Suprapubic skin (tissue), 4 donors: ENCODE data around the gene TMEM232. TPM values are rescaled to one million over a fixed set of nuclear protein-coding genes. Genes with fewer than 3 reads are reported as not detected.

ENCODE experiments used
- DNase-seq, 2 donors: peaks; one replicate each; pipeline ENCODE4 v3.0.0-alpha.2; 2019; ENCODE audit warnings: low spot score in 2 of 2
- H3K27ac ChIP-seq: fragments of 200-600 bp; sonication (generic); one replicate; pipeline ENCODE4 v1.5.1; 2019
- H3K27me3 ChIP-seq: fragments of 200-600 bp; sonication (generic); one replicate; pipeline ENCODE4 v1.5.1; 2019
- H3K36me3 ChIP-seq: fragments of 200-600 bp; sonication (generic); one replicate; pipeline ENCODE4 v1.5.1; 2019
- H3K4me1 ChIP-seq: fragments of 200-600 bp; sonication (generic); one replicate; pipeline ENCODE4 v1.5.1; 2019
- H3K4me3 ChIP-seq: fragments of 200-600 bp; sonication (generic); one replicate; pipeline ENCODE4 v1.5.1; 2019; ENCODE audit warnings: mild to moderate bottlenecking
- H3K9me3 ChIP-seq: fragments of 200-600 bp; sonication (generic); one replicate; pipeline ENCODE4 v1.5.1; 2019
- CTCF ChIP-seq, 2 donors: fragments of 200-600 bp in 1 of 2; fragments of 450-650 bp in 1 of 2; sonication (generic) in 1 of 2; IDR thresholded peaks; one replicate each; pipeline ENCODE4 v1.5.1; 2016 to 2019; ENCODE audit warnings: antibody characterized with exemption in 2 of 2, mild to moderate bottlenecking in 1 of 2, moderate library complexity in 1 of 2
- EP300 ChIP-seq: sonication (generic); formaldehyde crosslinking; IDR thresholded peaks from one replicate; pipeline ENCODE4 v1.6.1; 2017; ENCODE audit warnings: antibody characterized with exemption
- POLR2A ChIP-seq, 2 donors: fragments of 450-650 bp; IDR thresholded peaks; one replicate each; pipeline ENCODE4 v1.6.1; 2017; ENCODE audit warnings: antibody characterized with exemption in 2 of 2, mild to moderate bottlenecking in 2 of 2, moderate library complexity in 2 of 2
- POLR2AphosphoS5 ChIP-seq, 3 donors: sonication (generic); formaldehyde crosslinking; IDR thresholded peaks; one replicate each; pipeline ENCODE4 v1.6.1; 2017; ENCODE audit warnings: antibody characterized with exemption in 3 of 3
- WGBS: methylation state at CpG from one replicate; pipeline ENCODE4 v1.1.5; 2018; 5-methylcytosine and 5-hydroxymethylcytosine counted together
- total RNA-seq, 4 donors: library from RNA; depleted of rRNA; stranded (reverse); fragments of >200 nt; gene quantifications; one replicate each; pipeline ENCODE4 v1.1.0, GENCODE V29; 2016

The TMEM232 gene
- total RNA-seq, 4 donors from 2014 or later = 0.76 to 1.9 (median 0.98) TPM

GRCh38 chr5:110510146-110510545, 216.3 kb downstream of the TMEM232 start:
- Histone ChIP-seq H3K9me3 (no peaks in the 10 kb centered on the region), H3K4me3 (no peak overlapping the region), H3K27ac (no peak overlapping the region), H3K4me1 (no peaks in the 10 kb centered on the region), H3K27me3 (no peaks in the 10 kb centered on the region), H3K36me3 (no peaks in the 10 kb centered on the region)
- TF ChIP-seq EP300 (no peak), CTCF (IDR thresholded peaks at IDR 0.05) (no peak), POLR2AphosphoS5 (IDR thresholded peaks at IDR 0.05) (no peak), POLR2A (IDR thresholded peaks at IDR 0.05) (no peak)
- no peak for DNase-seq

DNA sequence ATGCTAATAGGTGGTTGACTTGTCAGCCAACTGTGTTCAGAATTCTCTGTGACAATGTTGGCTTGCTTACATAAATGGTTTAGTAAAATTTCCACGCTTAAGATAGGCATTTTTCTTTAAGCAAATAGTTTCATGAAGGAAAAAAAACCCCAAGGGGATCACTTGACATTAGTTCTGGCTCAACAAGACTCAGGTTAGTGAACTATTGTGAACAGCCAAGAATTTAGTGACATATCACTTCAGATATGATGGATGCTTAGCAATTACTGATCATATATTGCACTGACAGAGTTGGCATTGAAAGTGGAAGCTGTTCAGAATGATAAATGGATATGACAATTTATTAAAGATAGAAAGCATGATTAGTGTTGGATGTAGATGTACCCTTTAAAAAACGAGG, 218.5 kb downstream of the TMEM232 start:
- no peak overlapping the region for H3K4me3 ChIP-seq
- no peaks in the 10 kb centered on the region for H3K36me3 ChIP-seq
- H3K4me1 ChIP-seq = no peaks in the 10 kb centered on the region
- no peak for TF ChIP-seq POLR2A (IDR thresholded peaks at IDR 0.05)
- no peak for TF ChIP-seq CTCF (IDR thresholded peaks at IDR 0.05)
- TF ChIP-seq EP300 = no peak
- no peak for TF ChIP-seq POLR2AphosphoS5 (IDR thresholded peaks at IDR 0.05)
- no peak overlapping the region for H3K27ac ChIP-seq
- no peaks in the 10 kb centered on the region for H3K27me3 ChIP-seq
- 41% methylated on average over 2 of the region's 2 CpGs for WGBS
- DNase-seq = no peak
- no peaks in the 10 kb centered on the region for H3K9me3 ChIP-seq

DNA sequence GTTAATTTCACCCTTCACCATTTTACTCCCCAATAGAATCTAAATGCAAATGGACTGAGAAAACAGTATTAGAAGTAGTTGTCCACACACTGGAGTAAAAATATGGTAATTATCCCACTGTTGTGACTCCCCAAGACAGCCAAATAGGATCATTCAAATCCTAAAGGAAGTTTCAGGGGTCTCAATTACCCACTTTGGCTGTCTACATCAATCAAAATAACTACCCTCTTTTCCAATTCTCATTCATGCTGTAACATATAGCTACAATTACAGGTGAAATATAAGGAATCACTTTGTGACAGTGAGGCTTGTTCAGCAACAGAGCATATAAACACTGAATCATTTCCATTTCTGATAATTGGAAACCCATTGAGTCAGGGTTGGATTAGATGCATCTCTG, 220.1 kb downstream of the TMEM232 start:
- no peak overlapping the region for H3K4me3 ChIP-seq
- H3K36me3 ChIP-seq = no peaks in the 10 kb centered on the region
- TF ChIP-seq CTCF (IDR thresholded peaks at IDR 0.05) (no peak), EP300 (no peak), POLR2AphosphoS5 (IDR thresholded peaks at IDR 0.05) (no peak), POLR2A (IDR thresholded peaks at IDR 0.05) (no peak)
- no peaks in the 10 kb centered on the region for H3K27me3 ChIP-seq
- no peaks in the 10 kb centered on the region for H3K9me3 ChIP-seq
- no peak overlapping the region for H3K27ac ChIP-seq
- H3K4me1 ChIP-seq = no peaks in the 10 kb centered on the region
- DNase-seq = no peak

DNA sequence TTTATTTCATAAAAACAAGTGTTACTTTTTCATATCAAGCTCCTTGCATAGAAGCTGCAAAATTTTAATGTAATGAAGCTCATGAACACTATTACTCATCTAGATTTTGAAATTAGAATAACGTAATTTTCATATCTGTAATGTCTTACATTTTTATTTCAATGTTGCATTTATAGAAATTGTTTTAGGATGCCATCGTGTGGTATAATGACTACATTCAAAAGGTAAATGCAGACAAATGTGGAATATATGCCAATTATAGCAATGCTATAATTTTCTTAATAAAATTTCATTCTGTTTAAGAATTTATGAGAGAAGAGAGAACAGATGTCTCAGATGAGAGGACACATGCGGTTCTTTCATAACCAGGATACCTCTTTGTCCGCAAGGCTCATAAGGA, 230.2 kb downstream of the TMEM232 start:
- Histone ChIP-seq H3K4me3 (no peak overlapping the region), H3K4me1 (no peaks in the 10 kb centered on the region), H3K9me3 (no peaks in the 10 kb centered on the region), H3K27ac (no peak overlapping the region), H3K36me3 (no peaks in the 10 kb centered on the region), H3K27me3 (no peaks in the 10 kb centered on the region)
- no peak for DNase-seq
- TF ChIP-seq EP300 (no peak), POLR2A (IDR thresholded peaks at IDR 0.05) (no peak), CTCF (IDR thresholded peaks at IDR 0.05) (no peak), POLR2AphosphoS5 (IDR thresholded peaks at IDR 0.05) (no peak)
- WGBS = 72% methylated on average over 4 of the region's 4 CpGs

- H3K36me3 ChIP-seq = no peaks in the 10 kb centered on the region
- no peak overlapping the region for H3K27ac ChIP-seq
- no peaks in the 10 kb centered on the region for H3K27me3 ChIP-seq
- DNase-seq = no peak
- TF ChIP-seq EP300 (no peak), CTCF (IDR thresholded peaks at IDR 0.05) (no peak), POLR2AphosphoS5 (IDR thresholded peaks at IDR 0.05) (no peak), POLR2A (IDR thresholded peaks at IDR 0.05) (no peak)
- no peak overlapping the region for H3K4me3 ChIP-seq
- H3K9me3 ChIP-seq = no peaks in the 10 kb centered on the region
- no peaks in the 10 kb centered on the region for H3K4me1 ChIP-seq
Measured at GRCh38 chr5:110492446-110492845, 234.0 kb downstream of the TMEM232 start.
